ENCODE data around the gene KBTBD12. TPM values are rescaled to one million over a fixed set of nuclear protein-coding genes. Genes with fewer than 3 reads are reported as not detected.
A peak's percentile ranks its signal among the peaks of the same experiment; 100 is the strongest.
"Not testable (repeated sequence)": the region's sequence is repeated elsewhere in the genome, so short reads cannot be mapped to it uniquely, and the experiment has no call there.

KBTBD12 gene
- total RNA-seq = not detected in 2 replicates

GRCh38 chr3:127915115-127915936, at the start of gene KBTBD12:
KBTBD12 (plus strand) TSS chr3:127915232; CDS start chr3:127923062, 7,830 bp downstream.
- no peak for DNase-seq (ENCODE audit: low read depth in 2 of 2)

DNA sequence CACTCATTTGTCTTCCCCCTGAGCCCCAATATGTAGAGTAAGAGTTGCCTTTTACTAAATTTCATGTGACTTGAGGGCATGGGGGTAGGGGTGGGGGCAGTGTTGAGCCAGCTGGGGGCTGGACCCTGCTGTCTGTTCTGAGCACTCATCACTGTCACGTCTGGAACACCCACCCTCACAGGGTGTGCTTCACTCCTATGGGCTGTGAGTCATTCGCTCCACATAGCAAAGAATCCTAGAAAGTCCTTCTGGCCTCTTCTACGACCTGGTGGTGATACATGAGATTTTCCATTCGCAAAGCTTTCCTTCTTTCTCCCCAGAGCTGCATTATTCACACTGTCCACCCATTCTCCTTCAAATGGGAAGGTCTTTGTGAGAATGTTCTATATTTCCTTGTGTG, 49.1 kb upstream of the KBTBD12 start:
- DNase-seq (ENCODE audit: low read depth in 2 of 2) = peak in 1 of 2 donors; percentile 9

DNA sequence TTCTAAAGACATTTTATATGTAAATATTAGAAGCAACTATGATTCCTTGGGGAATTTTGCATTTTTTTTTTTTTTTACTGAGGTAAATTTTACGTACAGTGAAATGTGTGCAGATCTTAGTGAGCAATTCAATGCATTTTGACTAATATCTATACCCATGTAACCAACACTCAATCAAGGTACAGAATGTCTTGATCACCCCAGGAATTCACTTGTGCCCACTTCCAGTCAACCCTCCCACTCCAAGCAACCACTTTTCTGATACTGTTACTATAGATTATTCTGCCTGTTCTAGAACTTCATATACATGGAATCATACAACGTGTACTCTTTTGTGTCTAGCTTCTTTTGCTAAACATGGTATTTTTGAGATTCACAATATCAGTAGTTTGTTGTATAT, 47.6 kb upstream of the KBTBD12 start:
- no peak for DNase-seq (ENCODE audit: low read depth in 2 of 2)

- no peak for DNase-seq (ENCODE audit: low read depth in 2 of 2)
Observed at GRCh38 chr3:127867986-127868385, 47.0 kb upstream of the KBTBD12 start.

GRCh38 chr3:127870156-127870555, 44.9 kb upstream of the KBTBD12 start:
- no peak for DNase-seq (ENCODE audit: low read depth in 2 of 2)

DNA sequence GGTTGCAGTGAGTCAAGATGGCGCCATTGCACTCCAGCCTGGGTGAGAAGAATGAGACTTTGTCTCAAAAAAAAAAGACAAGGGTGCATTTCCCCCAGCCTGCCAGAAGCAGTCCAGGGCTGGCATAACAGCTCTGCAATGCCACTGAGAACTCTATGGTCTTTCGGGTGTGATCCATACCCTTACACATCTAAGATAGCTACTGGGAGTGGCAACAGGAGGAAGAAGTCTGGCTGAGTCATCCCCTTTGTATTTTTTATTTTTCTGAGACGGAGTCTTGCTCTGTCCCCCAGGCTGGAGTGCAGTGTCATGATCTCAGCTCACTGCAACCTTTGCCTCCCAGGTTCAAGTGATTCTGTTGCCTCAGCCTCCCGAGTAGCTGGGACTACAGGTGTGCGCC, 40.9 kb upstream of the KBTBD12 start:
- DNase-seq (ENCODE audit: low read depth in 2 of 2) = not testable (repeated sequence)

- DNase-seq (ENCODE audit: low read depth in 2 of 2) = no peak
Observed at GRCh38 chr3:127881586-127881985, 33.4 kb upstream of the KBTBD12 start.

DNA sequence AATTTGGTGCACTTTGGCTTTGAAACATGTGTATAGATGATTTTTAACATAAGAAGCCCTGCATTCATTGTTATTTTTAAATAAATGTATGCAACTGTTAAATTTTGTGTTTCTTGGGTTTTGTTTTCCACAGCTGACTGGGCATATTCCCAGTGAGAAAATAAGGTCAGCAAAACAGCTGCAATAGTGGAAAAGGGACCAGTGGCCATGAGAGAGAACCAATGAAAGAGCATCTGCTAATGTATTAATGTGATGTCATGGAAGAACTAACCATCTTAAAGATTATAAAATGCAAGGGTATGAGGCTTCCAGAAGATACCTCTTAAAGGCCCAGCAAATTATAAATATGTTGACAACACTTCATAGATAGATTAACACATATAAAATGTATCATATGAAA, 31.0 kb upstream of the KBTBD12 start:
- DNase-seq (ENCODE audit: low read depth in 2 of 2) = no peak

GRCh38 chr3:127886231-127886955, 28.6 kb upstream of the KBTBD12 start:
- DNase-seq (ENCODE audit: low read depth in 2 of 2) = no peak

DNA sequence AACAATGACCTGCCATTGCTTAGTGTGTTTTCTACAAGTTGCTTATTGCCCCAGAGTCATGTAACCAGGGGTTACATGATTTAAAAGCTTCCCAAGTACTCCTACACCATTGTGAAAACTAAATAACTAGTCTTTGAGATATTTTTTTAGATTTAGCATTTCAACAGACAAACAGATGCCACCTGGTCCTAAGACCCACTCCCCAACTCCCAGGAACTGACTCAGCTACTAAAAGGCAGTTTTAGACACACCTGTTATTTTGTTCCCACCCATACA, 28.1 kb upstream of the KBTBD12 start:
- no peak for DNase-seq (ENCODE audit: low read depth in 2 of 2)

DNA sequence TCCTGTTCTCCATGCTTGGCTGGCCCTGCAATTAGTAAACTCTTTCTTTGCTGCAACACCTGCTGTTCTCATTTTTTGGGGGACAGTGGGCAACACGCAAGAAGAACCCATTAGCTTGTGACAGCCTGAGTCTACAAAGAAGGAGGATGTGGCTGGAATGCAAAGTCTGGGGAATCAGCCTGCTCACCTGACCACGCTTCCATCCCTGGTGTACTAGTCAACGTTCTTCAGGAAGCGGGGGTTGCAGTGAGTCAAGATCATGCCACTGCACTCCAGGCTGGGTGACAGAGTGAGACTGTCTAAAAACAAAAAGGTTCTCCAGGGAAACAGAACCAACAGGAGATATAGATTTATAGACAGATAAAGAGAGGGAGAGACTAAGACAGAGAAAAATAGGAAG, 27.7 kb upstream of the KBTBD12 start:
- DNase-seq (ENCODE audit: low read depth in 2 of 2) = peak in 1 of 2 donors; percentile 48

DNA sequence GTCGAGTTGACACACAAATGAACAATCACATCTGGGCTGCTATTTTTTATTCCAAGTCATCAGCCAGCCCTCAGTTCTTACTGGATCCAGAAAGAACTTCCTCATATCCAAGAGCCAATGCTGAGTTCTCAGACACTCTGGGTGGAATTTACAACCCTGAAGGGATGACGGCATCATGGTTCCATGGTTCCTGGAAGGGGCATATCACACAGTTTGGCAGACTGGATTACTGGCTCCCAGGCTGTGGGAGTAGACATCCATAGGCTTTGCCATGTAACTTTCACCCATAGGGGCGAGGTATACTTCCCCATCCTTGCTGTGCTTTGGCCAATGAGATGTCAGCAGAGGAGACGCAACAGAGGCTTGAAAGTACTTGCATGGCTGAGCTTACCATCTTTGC, 26.9 kb upstream of the KBTBD12 start:
- no peak for DNase-seq (ENCODE audit: low read depth in 2 of 2)

DNA sequence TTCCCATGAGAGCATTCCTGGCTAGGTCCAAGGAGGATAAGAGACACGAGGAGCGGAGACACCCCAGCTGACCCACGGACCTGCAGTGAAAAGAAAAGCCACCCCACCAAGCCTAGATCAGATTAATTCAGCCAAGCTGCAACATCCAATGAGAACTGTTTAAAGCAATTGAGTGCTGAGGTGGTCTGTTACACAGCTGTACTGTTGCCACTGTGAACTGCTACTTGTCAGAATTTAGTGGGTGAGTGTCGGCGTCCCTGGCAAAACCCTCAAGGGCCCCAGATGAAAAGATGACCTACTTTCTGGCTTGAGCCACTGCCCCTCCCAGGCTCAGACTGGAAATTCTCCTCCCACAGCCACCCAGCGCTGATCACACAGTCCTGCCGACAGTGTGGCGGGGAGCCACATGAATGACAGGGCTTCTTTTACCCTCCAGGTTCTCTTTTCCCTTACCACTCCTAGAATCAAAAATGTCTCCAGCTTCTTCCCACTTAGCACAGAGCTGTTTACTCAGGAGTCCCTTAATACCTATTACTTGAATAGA, 26.4 kb upstream of the KBTBD12 start:
- no peak for DNase-seq (ENCODE audit: low read depth in 2 of 2)

DNA sequence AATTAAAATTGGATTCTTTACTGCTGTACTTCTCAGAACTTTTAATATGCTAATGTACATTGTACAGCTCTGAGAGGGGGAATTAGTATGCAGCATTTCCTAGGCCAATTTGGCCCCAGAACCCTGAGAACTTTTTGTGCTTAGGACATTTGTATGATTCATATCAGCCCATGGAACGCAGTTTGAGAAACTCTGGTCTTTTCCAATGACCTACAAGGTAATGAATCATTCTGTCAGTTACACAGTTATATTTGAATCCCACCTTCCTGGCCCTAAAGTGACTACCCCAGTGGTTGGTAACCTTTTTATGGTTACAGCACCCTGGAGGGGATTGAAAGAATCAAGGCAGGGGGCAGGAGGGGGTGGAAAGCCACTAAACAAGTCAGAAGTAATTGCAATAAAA, 25.6 kb upstream of the KBTBD12 start:
- peak in 1 of 2 donors; percentile 42 for DNase-seq (ENCODE audit: low read depth in 2 of 2)

- DNase-seq (ENCODE audit: low read depth in 2 of 2) = no peak
Observed at GRCh38 chr3:127889976-127890650, 24.9 kb upstream of the KBTBD12 start.

DNA sequence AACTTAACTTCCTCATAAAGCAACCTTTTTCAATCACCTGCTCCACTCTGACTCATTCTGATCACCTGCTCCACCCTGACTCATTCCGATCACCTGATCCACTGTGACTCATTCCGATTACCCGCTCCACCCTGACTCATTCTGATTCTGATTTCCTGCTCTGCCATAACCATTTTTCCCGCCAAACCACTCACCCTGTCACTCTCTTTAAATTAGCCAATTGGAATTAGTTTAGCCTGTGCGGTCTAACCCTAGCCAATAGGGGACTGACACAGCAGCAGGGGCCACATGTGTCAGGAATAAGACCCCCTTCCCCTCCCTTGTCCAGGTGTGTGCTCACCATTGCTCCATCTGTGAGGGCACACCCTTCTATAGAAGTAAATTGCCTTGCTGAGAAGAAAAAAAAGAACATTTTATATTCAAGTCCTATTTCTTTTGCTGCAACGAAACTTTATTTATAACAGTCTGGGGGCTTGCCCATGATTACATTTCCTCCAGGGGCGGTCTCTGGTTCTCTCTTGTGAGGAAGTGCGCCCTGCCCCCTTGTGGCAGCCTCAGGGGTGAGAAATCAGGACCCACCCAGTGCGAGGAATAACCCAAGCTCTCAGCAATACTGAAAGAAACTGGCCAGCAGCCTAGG, 24.3 kb upstream of the KBTBD12 start:
- DNase-seq (ENCODE audit: low read depth in 2 of 2) = peak in 1 of 2 donors; percentile 44

DNA sequence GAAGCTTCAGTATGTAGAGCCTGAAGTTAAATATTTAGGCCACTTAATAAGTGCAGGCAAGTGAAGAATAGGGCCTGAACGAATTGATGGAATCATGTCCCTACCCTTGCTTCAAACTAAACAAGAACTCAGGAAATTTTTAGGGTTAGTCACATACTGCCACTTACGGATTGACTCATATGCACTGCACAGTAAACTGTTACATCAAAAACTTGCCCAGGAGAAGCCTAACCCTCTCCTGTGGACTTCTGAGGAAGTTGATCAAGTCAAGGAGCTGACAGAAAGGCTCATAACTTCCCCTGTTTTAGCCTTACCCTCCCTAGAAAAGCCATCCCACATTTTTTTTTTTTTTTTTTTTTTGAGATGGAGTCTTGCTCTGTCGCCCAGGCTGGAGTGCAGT, 20.6 kb upstream of the KBTBD12 start:
- DNase-seq (ENCODE audit: low read depth in 2 of 2) = no peak

GRCh38 chr3:127899200-127899599, 15.8 kb upstream of the KBTBD12 start:
- no peak for DNase-seq (ENCODE audit: low read depth in 2 of 2)

- no peak for DNase-seq (ENCODE audit: low read depth in 2 of 2)
Observed at GRCh38 chr3:127899766-127900165, 15.3 kb upstream of the KBTBD12 start.

GRCh38 chr3:127900536-127900935, 14.5 kb upstream of the KBTBD12 start:
- no peak for DNase-seq (ENCODE audit: low read depth in 2 of 2)

- DNase-seq (ENCODE audit: low read depth in 2 of 2) = no peak
Observed at GRCh38 chr3:127902486-127902885, 12.5 kb upstream of the KBTBD12 start.

Measured in lung microvascular endothelial cell (primary cell).